SJSA1 (cell line): ENCODE measurements around the gene LMO3. TPM values are rescaled to one million over a fixed set of nuclear protein-coding genes. Genes with fewer than 3 reads are reported as not detected.

Source experiments
- DNase-seq, 2 experiments: peaks; one replicate each; pipeline ENCODE4 v3.0.0-alpha.2; 2015 to 2020; ENCODE audit warnings: low spot score in 2 of 2, low read depth in 1 of 2
- H3K27ac ChIP-seq: fragments of 250-450 bp; sonication (Bioruptor Pico); 2 replicates; pipeline ENCODE4 v1.5.1; 2020; ENCODE audit warnings: mild to moderate bottlenecking, moderate library complexity
- H3K27me3 ChIP-seq: fragments of 250-450 bp; sonication (Bioruptor Pico); replicated peaks from 2 replicates; pipeline ENCODE4 v1.5.1; 2020; ENCODE audit warnings: mild to moderate bottlenecking, moderate library complexity
- H3K36me3 ChIP-seq: fragments of 250-450 bp; sonication (Bioruptor Pico); 2 replicates; pipeline ENCODE4 v1.5.1; 2020; ENCODE audit warnings: mild to moderate bottlenecking
- H3K4me1 ChIP-seq: fragments of 250-450 bp; sonication (Bioruptor Pico); replicated peaks from 2 replicates; pipeline ENCODE4 v1.6.1; 2021; ENCODE audit warnings: mild to moderate bottlenecking
- H3K4me3 ChIP-seq: fragments of 250-450 bp; sonication (Bioruptor Pico); 2 replicates; pipeline ENCODE4 v1.5.1; 2020; ENCODE audit warnings: mild to moderate bottlenecking
- H3K9me3 ChIP-seq: fragments of 250-450 bp; sonication (Bioruptor Pico); replicated peaks from 2 replicates; pipeline ENCODE4 v1.5.1; 2020; ENCODE audit warnings: mild to moderate bottlenecking
- total RNA-seq: library from RNA; depleted of rRNA; stranded (reverse); fragments of >200 nt; shearing (Covaris generic); gene quantifications from 2 replicates; pipeline ENCODE4 v1.2.3, GENCODE V29; 2014

Gene LMO3
- total RNA-seq, 1 experiment from 2014 or later = not detected

DNA sequence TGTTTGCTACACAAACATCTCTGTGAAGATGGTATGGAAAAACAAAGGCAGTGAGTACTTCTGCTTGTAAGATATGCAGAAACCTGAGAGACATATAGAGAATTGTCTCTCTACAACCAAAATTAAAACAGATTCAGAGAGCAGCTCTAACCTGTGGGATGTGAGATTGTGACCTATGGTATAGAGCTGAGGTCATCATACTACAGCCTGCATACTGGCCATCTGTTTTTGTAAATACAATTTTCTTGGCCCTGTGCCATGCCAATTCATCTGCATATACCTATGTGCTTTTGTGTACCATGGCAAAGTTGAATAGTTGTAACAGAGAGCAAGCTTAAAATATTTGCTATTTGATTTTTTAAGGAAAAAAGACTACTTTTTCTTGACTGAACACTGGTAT lies 99.6 kb downstream of the LMO3 start:
- no peak for DNase-seq
- no peak overlapping the region for H3K4me3 ChIP-seq
- H3K36me3 ChIP-seq = no peaks in the 10 kb centered on the region
- H3K9me3 ChIP-seq = no peaks in the 10 kb centered on the region
- no peak overlapping the region for H3K27ac ChIP-seq
- no peaks in the 10 kb centered on the region for H3K4me1 ChIP-seq
- H3K27me3 ChIP-seq = no peaks in the 10 kb centered on the region

DNA sequence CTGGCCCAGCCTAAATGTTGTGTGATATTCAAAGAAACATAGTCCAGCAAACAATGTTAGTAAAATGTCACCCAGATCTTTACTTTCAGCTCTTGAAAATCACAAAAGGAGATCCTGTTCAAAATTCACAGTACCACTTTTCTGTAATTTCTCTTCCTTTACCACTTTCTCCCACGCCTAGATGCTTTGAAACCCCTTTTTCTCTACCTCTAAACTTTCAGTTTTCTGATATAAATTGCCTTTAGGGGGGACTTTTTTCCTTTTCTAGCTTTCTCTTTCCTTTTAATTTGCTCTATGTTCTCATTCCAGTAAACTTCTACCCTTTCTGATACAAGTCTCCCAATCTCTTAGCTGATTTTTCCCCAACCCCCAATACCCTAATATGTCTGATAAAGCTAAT lies 101.8 kb downstream of the LMO3 start:
- Histone ChIP-seq H3K4me1 (no peaks in the 10 kb centered on the region), H3K9me3 (no peaks in the 10 kb centered on the region), H3K4me3 (no peak overlapping the region), H3K27ac (no peak overlapping the region), H3K27me3 (no peaks in the 10 kb centered on the region), H3K36me3 (no peaks in the 10 kb centered on the region)
- no peak for DNase-seq

DNA sequence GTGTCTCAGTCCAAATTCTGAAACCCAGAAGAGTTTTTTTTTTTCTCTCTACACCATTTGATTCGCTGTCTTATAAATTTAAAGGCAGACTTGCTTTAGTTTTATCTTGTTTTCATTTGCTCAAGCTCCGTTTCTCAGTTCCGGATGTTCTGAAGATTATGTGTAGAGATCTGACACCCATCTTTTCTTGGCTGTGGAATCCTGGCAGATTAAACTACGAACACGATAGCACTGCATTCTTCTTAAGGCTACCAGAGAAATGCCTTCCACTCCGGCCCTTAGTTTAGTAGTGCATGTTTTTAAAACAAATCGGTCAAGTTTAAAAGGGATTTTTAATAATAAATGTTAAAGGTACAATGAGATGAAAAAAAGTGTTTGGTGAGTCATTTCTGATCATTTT lies 106.4 kb downstream of the LMO3 start:
- Histone ChIP-seq H3K36me3 (no peaks in the 10 kb centered on the region), H3K9me3 (no peaks in the 10 kb centered on the region), H3K4me1 (no peaks in the 10 kb centered on the region), H3K27me3 (no peaks in the 10 kb centered on the region), H3K4me3 (no peak overlapping the region), H3K27ac (no peak overlapping the region)
- DNase-seq = no peak
